ENCODE data around the gene PECR. TPM values are rescaled to one million over a fixed set of nuclear protein-coding genes. Genes with fewer than 3 reads are reported as not detected.

PECR gene
- total and polyA plus RNA-seq, 7 experiments from 2014 or later: 15.7 to 34.4 (median 23.4) TPM

GRCh38 chr2:216021768-216022565 is 59.6 kb downstream of the PECR start:
- H3K4me1 Mint-ChIP-seq: peaks cover 0 to 23% (median 10%) of the 10 kb centered on the region in 7 donors
- ChIA-PET POLR2A (no interaction called here), CTCF (interaction anchor here (1.4 to 3.4 kb wide), 4 partner anchors 8 to 72 kb away, joined by 3 to 12 read pairs (median 5); partner anchors contain the start of gene MREG)
- no peak overlapping the region for H3K4me3 Mint-ChIP-seq
- Histone ChIP-seq H3K36me3 (ENCODE audit: control insufficient read depth in 2 of 3, insufficient read depth in 3 of 3, low read length in 3 of 3) (no peaks in the 10 kb centered on the region), H3K27ac (ENCODE audit: low read depth, low read length) (no peak overlapping the region), H3K9me3 (ENCODE audit: control insufficient read depth in 2 of 3, low read length in 3 of 3) (no peaks in the 10 kb centered on the region), H3K27me3 (ENCODE audit: control insufficient read depth in 2 of 2, insufficient read depth in 2 of 2, low read length in 2 of 2) (no peaks in the 10 kb centered on the region), H3K4me3 (ENCODE audit: low read length) (no peak overlapping the region), H3K4me1 (ENCODE audit: control insufficient read depth in 2 of 2, insufficient read depth in 2 of 2, low read length in 2 of 2) (peaks cover 6 to 7% of the 10 kb centered on the region in 2 donors)
- H3K27me3 Mint-ChIP-seq: no peaks in the 10 kb centered on the region
- intact Hi-C loops (cut with micrococcal nuclease): no loop called here
- H3K9me3 Mint-ChIP-seq: peaks cover 0 to 5% (median 0%) of the 10 kb centered on the region in 11 donors
- no peak for DNase-seq
- H3K27ac Mint-ChIP-seq: no peak overlapping the region
- no peak for ATAC-seq
- H3K36me3 Mint-ChIP-seq: peaks cover 0 to 20% (median 7%) of the 10 kb centered on the region in 5 donors

GRCh38 chr2:216018709-216019108 is 62.9 kb downstream of the PECR start:
- Histone ChIP-seq H3K36me3 (ENCODE audit: control insufficient read depth in 2 of 3, insufficient read depth in 3 of 3, low read length in 3 of 3) (no peaks in the 10 kb centered on the region), H3K4me1 (ENCODE audit: control insufficient read depth in 2 of 2, insufficient read depth in 2 of 2, low read length in 2 of 2) (peaks cover 28 to 29% of the 10 kb centered on the region in 2 donors), H3K9me3 (ENCODE audit: control insufficient read depth in 2 of 3, low read length in 3 of 3) (no peaks in the 10 kb centered on the region), H3K27me3 (ENCODE audit: control insufficient read depth in 2 of 2, insufficient read depth in 2 of 2, low read length in 2 of 2) (no peaks in the 10 kb centered on the region), H3K4me3 (ENCODE audit: low read length) (no peak overlapping the region), H3K27ac (ENCODE audit: low read depth, low read length) (no peak overlapping the region)
- Mint-ChIP-seq H3K4me3 (no peak overlapping the region), H3K9me3 (peaks cover 0 to 5% (median 0%) of the 10 kb centered on the region in 11 donors), H3K27me3 (no peaks in the 10 kb centered on the region), H3K4me1 (peaks cover 17 to 51% (median 40%) of the 10 kb centered on the region in 7 donors), H3K36me3 (peaks cover 0 to 20% (median 10%) of the 10 kb centered on the region in 5 donors), H3K27ac (peak overlapping the region in 2 of 9 donors; percentile 45 to 60)
- DNase-seq (no peak), ATAC-seq (no peak)
- POLR2A ChIA-PET: interaction anchor here (1.1 kb wide), 1 partner anchor 20 kb away, joined by 3 read pairs; no protein-coding TSS in a partner anchor
- CTCF ChIA-PET: interaction anchor here (1.1 kb wide), 1 partner anchor 40 kb away, joined by 4 read pairs; no protein-coding TSS in a partner anchor
- intact Hi-C loops (cut with micrococcal nuclease): loop anchor here (2.0 to 5.0 kb wide), 2 partner anchors 16 to 1211 kb away; partner anchors contain the start of gene BARD1 (in 1 of the 2)

- ChIA-PET POLR2A (interaction anchor here (1.3 kb wide), 1 partner anchor 706 kb away, joined by 3 read pairs; the partner anchor contains the start of gene ATIC), CTCF (no interaction called here)
- no peak for DNase-seq
- H3K36me3 Mint-ChIP-seq: peaks cover 0 to 18% (median 10%) of the 10 kb centered on the region in 5 donors
- H3K27me3 ChIP-seq (ENCODE audit: control insufficient read depth in 2 of 2, insufficient read depth in 2 of 2, low read length in 2 of 2): no peaks in the 10 kb centered on the region
- H3K27ac Mint-ChIP-seq: peak overlapping the region in 3 of 9 donors; percentile 9 to 87 (median 81)
- peaks cover 17 to 56% (median 52%) of the 10 kb centered on the region in 7 donors for H3K4me1 Mint-ChIP-seq
- intact Hi-C loops (cut with micrococcal nuclease): loop anchor here (2.0 to 5.0 kb wide), 2 partner anchors 1209 to 1210 kb away; partner anchors contain the start of gene BARD1 (in 2 of the 2)
- H3K9me3 Mint-ChIP-seq: peaks cover 0 to 5% (median 0%) of the 10 kb centered on the region in 11 donors
- peaks cover 0 to 3% (median 0%) of the 10 kb centered on the region in 3 experiments for H3K36me3 ChIP-seq (ENCODE audit: control insufficient read depth in 2 of 3, insufficient read depth in 3 of 3, low read length in 3 of 3)
- peaks cover 29 to 30% of the 10 kb centered on the region in 2 donors for H3K4me1 ChIP-seq (ENCODE audit: control insufficient read depth in 2 of 2, insufficient read depth in 2 of 2, low read length in 2 of 2)
- no peak for ATAC-seq
- H3K27me3 Mint-ChIP-seq: peaks cover 0 to 4% (median 0%) of the 10 kb centered on the region in 5 donors
- H3K4me3 Mint-ChIP-seq: peak overlapping the region in 2 of 10 donors; percentile 26 to 65
- no peak overlapping the region for H3K27ac ChIP-seq (ENCODE audit: low read depth, low read length)
- no peaks in the 10 kb centered on the region for H3K9me3 ChIP-seq (ENCODE audit: control insufficient read depth in 2 of 3, low read length in 3 of 3)
- H3K4me3 ChIP-seq (ENCODE audit: low read length): no peak overlapping the region
These were observed 64.2 kb downstream of the PECR start for GRCh38 chr2:216017365-216017764.

- Mint-ChIP-seq H3K4me3 (peak overlapping the region in 8 of 10 donors; percentile 1 to 67 (median 58)), H3K4me1 (peaks cover 23 to 62% (median 58%) of the 10 kb centered on the region in 7 donors), H3K36me3 (peaks cover 0 to 15% (median 10%) of the 10 kb centered on the region in 5 donors), H3K27ac (peak overlapping the region in 8 of 9 donors; percentile 9 to 95 (median 82)), H3K27me3 (peaks cover 0 to 4% (median 0%) of the 10 kb centered on the region in 5 donors), H3K9me3 (peaks cover 0 to 5% (median 0%) of the 10 kb centered on the region in 11 donors)
- intact Hi-C loops (cut with micrococcal nuclease): loop anchor here (1.0 to 5.0 kb wide), 4 partner anchors 16 to 1209 kb away; partner anchors contain the start of genes BARD1 (in 2 of the 2) and SMARCAL1 (in 1 of the 2)
- H3K4me3 ChIP-seq (ENCODE audit: low read length): no peak overlapping the region
- DNase-seq: peak in 4 of 9 donors; percentile 20 to 34 (median 29)
- H3K36me3 ChIP-seq (ENCODE audit: control insufficient read depth in 2 of 3, insufficient read depth in 3 of 3, low read length in 3 of 3): peaks cover 0 to 3% (median 0%) of the 10 kb centered on the region in 3 experiments
- ATAC-seq: no peak
- CTCF ChIA-PET: interaction anchor here (0.6 to 1.8 kb wide), 6 partner anchors 11 to 98 kb away, joined by 3 to 8 read pairs (median 4); no protein-coding TSS in a partner anchor
- H3K27ac ChIP-seq (ENCODE audit: low read depth, low read length): peak overlapping the region; percentile 36
- no peaks in the 10 kb centered on the region for H3K27me3 ChIP-seq (ENCODE audit: control insufficient read depth in 2 of 2, insufficient read depth in 2 of 2, low read length in 2 of 2)
- H3K4me1 ChIP-seq (ENCODE audit: control insufficient read depth in 2 of 2, insufficient read depth in 2 of 2, low read length in 2 of 2): peaks cover 30 to 31% of the 10 kb centered on the region in 2 donors
- H3K9me3 ChIP-seq (ENCODE audit: control insufficient read depth in 2 of 3, low read length in 3 of 3): no peaks in the 10 kb centered on the region
- POLR2A ChIA-PET: interaction anchor here (1.3 to 1.7 kb wide), 2 partner anchors 92 to 705 kb away, joined by 3 to 5 read pairs; partner anchors contain the start of gene ATIC
These were observed 65.0 kb downstream of the PECR start for GRCh38 chr2:216016581-216016980.

- H3K27ac Mint-ChIP-seq: peak overlapping the region; percentile 70 to 95 (median 82)
- H3K9me3 ChIP-seq (ENCODE audit: control insufficient read depth in 2 of 3, low read length in 3 of 3): no peaks in the 10 kb centered on the region
- ChIA-PET POLR2A (interaction anchor here (1.3 to 1.7 kb wide), 2 partner anchors 93 to 704 kb away, joined by 3 to 5 read pairs; partner anchors contain the start of gene ATIC), CTCF (interaction anchor here (0.7 to 1.8 kb wide), 6 partner anchors 18 to 99 kb away, joined by 3 to 8 read pairs (median 4); no protein-coding TSS in a partner anchor)
- H3K36me3 Mint-ChIP-seq: peaks cover 0 to 15% (median 11%) of the 10 kb centered on the region in 5 donors
- intact Hi-C loops (cut with micrococcal nuclease): loop anchor here (1.0 to 5.0 kb wide), 4 partner anchors 16 to 1209 kb away; partner anchors contain the start of genes BARD1 (in 2 of the 2) and SMARCAL1 (in 1 of the 2)
- peaks cover 0 to 3% (median 0%) of the 10 kb centered on the region in 3 experiments for H3K36me3 ChIP-seq (ENCODE audit: control insufficient read depth in 2 of 3, insufficient read depth in 3 of 3, low read length in 3 of 3)
- peaks cover 30 to 31% of the 10 kb centered on the region in 2 donors for H3K4me1 ChIP-seq (ENCODE audit: control insufficient read depth in 2 of 2, insufficient read depth in 2 of 2, low read length in 2 of 2)
- H3K4me3 ChIP-seq (ENCODE audit: low read length): no peak overlapping the region
- peaks cover 0 to 5% (median 0%) of the 10 kb centered on the region in 11 donors for H3K9me3 Mint-ChIP-seq
- H3K27me3 ChIP-seq (ENCODE audit: control insufficient read depth in 2 of 2, insufficient read depth in 2 of 2, low read length in 2 of 2): no peaks in the 10 kb centered on the region
- ATAC-seq: peak; percentile 72
- H3K27me3 Mint-ChIP-seq: peaks cover 0 to 4% (median 0%) of the 10 kb centered on the region in 5 donors
- H3K27ac ChIP-seq (ENCODE audit: low read depth, low read length): peak overlapping the region; percentile 36
- H3K4me3 Mint-ChIP-seq: peak overlapping the region; percentile 1 to 76 (median 59)
- H3K4me1 Mint-ChIP-seq: peaks cover 27 to 68% (median 58%) of the 10 kb centered on the region in 7 donors
- peak in 8 of 9 donors; percentile 28 to 63 (median 48) for DNase-seq
These were observed 65.7 kb downstream of the PECR start for GRCh38 chr2:216015722-216016464.

Measured in naive thymus-derived CD4-positive, alpha-beta T cell (primary cell).